ENCODE data around the gene DVL2.
A peak's percentile ranks its signal among the peaks of the same experiment; 100 is the strongest.

The DVL2 gene

GRCh38 chr17:7234083-7234951 is at the start of gene DVL2:
Gene DVL2, minus strand, starts transcription at chr17:7234517. Its CDS starts 255 bp downstream, at chr17:7234262.
- peak; percentile 92 for DNase-seq

GRCh38 chr17:7283471-7284216 is 49.3 kb upstream of the DVL2 start:
- no peak for DNase-seq

- DNase-seq = no peak
Measured at GRCh38 chr17:7282752-7283321, 48.5 kb upstream of the DVL2 start.

GRCh38 chr17:7281953-7282751 is 47.8 kb upstream of the DVL2 start:
- DNase-seq = no peak

GRCh38 chr17:7281074-7281952 is 47.0 kb upstream of the DVL2 start, which contains the start of gene SLC2A4:
Gene SLC2A4, plus strand, starts transcription at chr17:7281718. Its CDS starts 217 bp downstream, at chr17:7281935.
- peak; percentile 80 for DNase-seq

GRCh38 chr17:7280519-7281073 is 46.3 kb upstream of the DVL2 start:
- peak; percentile 87 for DNase-seq

- DNase-seq = no peak
Measured at GRCh38 chr17:7279448-7279847, 45.1 kb upstream of the DVL2 start.

GRCh38 chr17:7266784-7267183 is 32.5 kb upstream of the DVL2 start:
- no peak for DNase-seq

- no peak for DNase-seq
Measured at GRCh38 chr17:7263801-7264078, 29.4 kb upstream of the DVL2 start.

- no peak for DNase-seq
Measured at GRCh38 chr17:7262935-7263800, 28.9 kb upstream of the DVL2 start.

- DNase-seq = no peak
Measured at GRCh38 chr17:7262192-7262934, 28.0 kb upstream of the DVL2 start, which contains the start of gene CLDN7. Gene CLDN7, minus strand, starts transcription at chr17:7262478. Its CDS starts 435 bp downstream, at chr17:7262043.

- DNase-seq = peak; percentile 13
Measured at GRCh38 chr17:7261379-7262191, 27.3 kb upstream of the DVL2 start.

GRCh38 chr17:7260651-7261378 is 26.5 kb upstream of the DVL2 start:
- peak; percentile 20 for DNase-seq

- DNase-seq = no peak
Measured at GRCh38 chr17:7260151-7260550, 25.8 kb upstream of the DVL2 start.

- DNase-seq = no peak
Measured at GRCh38 chr17:7259555-7259889, 25.2 kb upstream of the DVL2 start.

- DNase-seq = no peak
Measured at GRCh38 chr17:7258731-7259554, 24.6 kb upstream of the DVL2 start.

GRCh38 chr17:7256766-7257456 is 22.6 kb upstream of the DVL2 start:
- no peak for DNase-seq
